OCI-LY7 (cell line): ENCODE data around the gene TTBK1. TPM values are rescaled to one million over a fixed set of nuclear protein-coding genes. Genes with fewer than 3 reads are reported as not detected.

Experiments used
- BruUV-seq: library from RNA; stranded (reverse); fragments of 400-500 nt; replicated peaks from 2 replicates; lab custom pipeline; 2021; lab: Mats Ljungman, UMichigan
- CTCF ChIA-PET: fragments of 300-600 bp; sonication (Branson Sonifier 250); formaldehyde crosslinking; loops from one replicate; lab custom pipeline; 2022; ENCODE audit warnings: antibody characterized with exemption; ENCODE audit not compliant: unreplicated experiment; lab: Charles Lee
- POLR2A ChIA-PET: fragments of 300-600 bp; sonication (Branson Sonifier 250); formaldehyde crosslinking; loops from one replicate; lab custom pipeline; 2022; ENCODE audit warnings: antibody characterized with exemption; lab: Charles Lee
- DNase-seq: peaks from one replicate; pipeline ENCODE4 v3.0.0-alpha.2; 2015; ENCODE audit warnings: low spot score
- H2AFZ ChIP-seq: fragments of 200-600 bp; sonication (generic), shearing (Covaris generic); 2 replicates; pipeline ENCODE4 v1.6.1; 2014; ENCODE audit warnings: mild to moderate bottlenecking, antibody characterized with exemption, low read length, moderate library complexity
- H3K27ac ChIP-seq: fragments of 200-600 bp; sonication (generic); 2 replicates; pipeline ENCODE4 v1.5.1; 2014; ENCODE audit warnings: mixed run types, low read depth, mild to moderate bottlenecking, moderate library complexity, low read length, inconsistent platforms; ENCODE audit not compliant: poor library complexity, severe bottlenecking
- H3K36me3 ChIP-seq: fragments of 200-600 bp; sonication (generic); 2 replicates; pipeline ENCODE4 v1.6.1; 2014; ENCODE audit warnings: mild to moderate bottlenecking, antibody characterized with exemption, low read length, moderate library complexity, mixed read lengths; ENCODE audit not compliant: insufficient read depth
- H3K4me1 ChIP-seq: fragments of 200-600 bp; sonication (generic); 2 replicates; pipeline ENCODE4 v1.5.1; 2014; ENCODE audit warnings: mild to moderate bottlenecking, low read length; ENCODE audit not compliant: insufficient read depth, poor library complexity, severe bottlenecking
- H3K4me2 ChIP-seq: fragments of 200-600 bp; sonication (generic); 2 replicates; pipeline ENCODE4 v1.6.1; 2014; ENCODE audit warnings: mild to moderate bottlenecking, low read length
- H3K4me3 ChIP-seq: fragments of 200-600 bp; sonication (generic); 2 replicates; pipeline ENCODE4 v1.5.1; 2014; ENCODE audit warnings: mild to moderate bottlenecking, low read depth, low read length; ENCODE audit not compliant: poor library complexity, severe bottlenecking
- H3K79me2 ChIP-seq: fragments of 200-600 bp; sonication (generic); 2 replicates; pipeline ENCODE4 v1.6.1; 2016; ENCODE audit warnings: low read depth, mild to moderate bottlenecking, low read length, moderate library complexity, mixed read lengths; ENCODE audit not compliant: insufficient read depth
- H3K9me2 ChIP-seq: fragments of 200-600 bp; sonication (generic); 2 replicates; pipeline ENCODE4 v1.6.1; 2016; ENCODE audit warnings: mild to moderate bottlenecking, low read length, mixed read lengths; ENCODE audit not compliant: insufficient read depth
- H3K9me3 ChIP-seq: fragments of 200-600 bp; sonication (generic); 2 replicates; pipeline ENCODE4 v1.6.1; 2014; ENCODE audit warnings: mild to moderate bottlenecking, mixed run types, low read length, mixed read lengths
- H4K20me1 ChIP-seq: fragments of 200-600 bp; sonication (generic); 2 replicates; pipeline ENCODE4 v1.6.1; 2014; ENCODE audit warnings: mild to moderate bottlenecking, antibody characterized with exemption, low read length, moderate library complexity, mixed read lengths; ENCODE audit not compliant: insufficient read depth
- EZH2phosphoT487 ChIP-seq: fragments of 200-600 bp; sonication (generic); IDR thresholded peaks from 2 replicates; pipeline ENCODE4 v1.6.1; 2018; ENCODE audit warnings: low read depth, borderline replicate concordance, mild to moderate bottlenecking, mixed run types, antibody characterized with exemption, low read length, moderate library complexity, mixed read lengths
- intact Hi-C: fragments of 100-400 bp; cut with micrococcal nuclease; formaldehyde crosslinking; loops from one replicate; pipeline ENCODE4 v1.10.0; 2022; ENCODE audit not compliant: unreplicated experiment
- total RNA-seq, 2 experiments: library from RNA; depleted of rRNA in 1 of 2; stranded (reverse); fragments of >200 nt in 1 of 2; shearing (Covaris generic) in 1 of 2; gene quantifications; 2 replicates each; pipeline ENCODE4 v1.2.3, GENCODE V29; 2014 to 2022
- TF ChIP-seq, protein P1 (sequence below): fragments of 200-600 bp; sonication (generic); conservative IDR thresholded peaks from 2 replicates; pipeline ENCODE4 v1.5.1; 2014; ENCODE audit warnings: mild to moderate bottlenecking, antibody characterized with exemption, low read length, moderate library complexity, mixed read lengths

The TTBK1 gene
- total RNA-seq, 2 experiments from 2014 or later: 0.35 to 1.7 TPM

DNA sequence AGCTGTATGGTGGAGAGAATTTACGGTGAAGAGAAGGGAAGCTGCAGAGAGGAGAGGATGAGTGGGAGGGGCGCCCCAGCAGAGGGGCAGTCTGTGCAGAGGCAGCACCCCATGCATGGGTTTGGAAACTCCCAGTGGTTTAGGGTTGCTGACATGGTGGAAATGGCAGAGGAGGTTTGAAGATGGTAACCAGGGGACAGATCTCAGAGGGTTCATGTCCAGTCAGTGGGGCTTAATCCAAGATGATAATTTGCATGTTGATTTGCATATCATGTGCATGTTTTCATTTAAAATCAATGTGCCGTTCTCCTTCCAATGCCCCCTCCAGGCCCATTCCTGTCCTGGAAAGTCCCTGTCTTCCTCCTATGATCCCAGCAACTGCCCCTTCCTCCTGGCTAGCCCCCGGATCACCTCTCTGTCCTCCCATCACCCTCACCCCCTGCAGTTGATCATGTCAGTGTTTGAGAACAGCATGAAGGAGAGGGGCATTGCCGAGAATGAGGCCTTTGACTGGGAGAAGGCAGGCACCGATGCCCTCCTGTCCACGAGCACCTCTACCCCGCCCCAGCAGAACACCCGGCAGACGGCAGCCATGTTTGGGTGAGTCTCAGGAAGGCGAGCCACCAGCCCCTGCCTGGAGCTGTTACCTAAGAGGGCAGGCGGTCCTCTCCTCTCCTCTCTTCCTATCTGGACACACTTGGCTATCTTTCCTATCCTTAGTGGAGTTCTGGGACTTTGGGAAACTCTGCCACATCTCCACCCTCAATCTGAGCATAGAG lies 14.3 kb downstream of the TTBK1 start:
- ChIA-PET CTCF (no interaction called here), POLR2A (no interaction called here)
- BruUV-seq: no TSS peak
- Histone ChIP-seq H3K9me3 (no peaks in the 10 kb centered on the region), H3K9me2 (no peaks in the 10 kb centered on the region), H3K4me2 (no peak overlapping the region), H3K36me3 (no peaks in the 10 kb centered on the region), H3K27ac (no peak overlapping the region), H3K79me2 (no peaks in the 10 kb centered on the region), H4K20me1 (no peaks in the 10 kb centered on the region), H3K4me3 (no peak overlapping the region), H2AFZ (no peak overlapping the region), H3K4me1 (no peaks in the 10 kb centered on the region)
- DNase-seq: no peak
- no peak for TF ChIP-seq EZH2phosphoT487
- TF ChIP-seq, protein P1, sequence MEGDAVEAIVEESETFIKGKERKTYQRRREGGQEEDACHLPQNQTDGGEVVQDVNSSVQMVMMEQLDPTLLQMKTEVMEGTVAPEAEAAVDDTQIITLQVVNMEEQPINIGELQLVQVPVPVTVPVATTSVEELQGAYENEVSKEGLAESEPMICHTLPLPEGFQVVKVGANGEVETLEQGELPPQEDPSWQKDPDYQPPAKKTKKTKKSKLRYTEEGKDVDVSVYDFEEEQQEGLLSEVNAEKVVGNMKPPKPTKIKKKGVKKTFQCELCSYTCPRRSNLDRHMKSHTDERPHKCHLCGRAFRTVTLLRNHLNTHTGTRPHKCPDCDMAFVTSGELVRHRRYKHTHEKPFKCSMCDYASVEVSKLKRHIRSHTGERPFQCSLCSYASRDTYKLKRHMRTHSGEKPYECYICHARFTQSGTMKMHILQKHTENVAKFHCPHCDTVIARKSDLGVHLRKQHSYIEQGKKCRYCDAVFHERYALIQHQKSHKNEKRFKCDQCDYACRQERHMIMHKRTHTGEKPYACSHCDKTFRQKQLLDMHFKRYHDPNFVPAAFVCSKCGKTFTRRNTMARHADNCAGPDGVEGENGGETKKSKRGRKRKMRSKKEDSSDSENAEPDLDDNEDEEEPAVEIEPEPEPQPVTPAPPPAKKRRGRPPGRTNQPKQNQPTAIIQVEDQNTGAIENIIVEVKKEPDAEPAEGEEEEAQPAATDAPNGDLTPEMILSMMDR: no peak
- intact Hi-C loops: no loop called here

DNA sequence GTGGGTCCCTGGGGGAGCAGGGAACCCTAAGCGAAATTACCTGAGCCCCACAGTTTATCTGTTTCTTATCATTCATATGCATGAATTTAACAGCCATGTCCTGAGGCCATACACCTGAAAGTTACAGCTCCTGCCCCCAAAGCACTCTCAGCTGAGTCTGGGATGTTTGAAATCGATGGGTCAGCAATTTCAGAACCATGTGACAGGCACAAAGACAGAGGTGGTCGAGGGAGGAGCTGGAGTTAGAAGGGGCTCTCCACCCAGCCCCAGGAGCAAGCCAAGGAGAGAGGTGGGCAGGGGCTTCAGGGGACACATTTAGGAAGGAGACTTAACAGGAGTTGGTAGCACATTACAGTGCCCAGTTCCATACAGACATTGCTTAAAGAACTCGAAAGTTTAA lies 14.9 kb downstream of the TTBK1 start:
- no peaks in the 10 kb centered on the region for H3K9me2 ChIP-seq
- no peaks in the 10 kb centered on the region for H3K9me3 ChIP-seq
- H4K20me1 ChIP-seq: no peaks in the 10 kb centered on the region
- no peak overlapping the region for H2AFZ ChIP-seq
- no peak overlapping the region for H3K4me3 ChIP-seq
- DNase-seq: no peak
- no peak overlapping the region for H3K4me2 ChIP-seq
- no peaks in the 10 kb centered on the region for H3K4me1 ChIP-seq
- no peaks in the 10 kb centered on the region for H3K36me3 ChIP-seq
- TF ChIP-seq EZH2phosphoT487: no peak
- TF ChIP-seq, protein P1: no peak
- intact Hi-C loops: no loop called here
- POLR2A ChIA-PET: no interaction called here
- H3K79me2 ChIP-seq: no peaks in the 10 kb centered on the region
- no peak overlapping the region for H3K27ac ChIP-seq
- CTCF ChIA-PET: no interaction called here
- BruUV-seq: no TSS peak
